Brain microvascular endothelial cell (primary cell): ENCODE measurements around the gene SUMF1.
A peak's percentile ranks its signal among the peaks of the same experiment; 100 is the strongest.

Experiments used
- DNase-seq: peaks from one replicate; pipeline ENCODE4 v3.0.0-alpha.2; 2020
- H3K27ac ChIP-seq: fragments of 250-450 bp; sonication (Bioruptor Pico); 2 replicates; pipeline ENCODE4 v1.5.1; 2020; ENCODE audit warnings: mild to moderate bottlenecking, moderate library complexity
- H3K27me3 ChIP-seq: fragments of 250-450 bp; sonication (Bioruptor Pico); replicated peaks from 2 replicates; pipeline ENCODE4 v1.5.1; 2020; ENCODE audit warnings: mild to moderate bottlenecking
- H3K36me3 ChIP-seq: fragments of 250-450 bp; sonication (Bioruptor Pico); replicated peaks from 2 replicates; pipeline ENCODE4 v1.5.1; 2020; ENCODE audit warnings: mild to moderate bottlenecking
- H3K4me3 ChIP-seq: 2 replicates; pipeline ENCODE4 v1.5.1; 2011; ENCODE audit warnings: low read depth, mild to moderate bottlenecking, control low read depth, low read length, moderate library complexity
- in situ Hi-C: cut with HindIII; loops from 2 replicates; pipeline ENCODE4 v1.10.0; 2017; ENCODE audit warnings: low sequenced_read_pairs, low pct_ligation_motif_present
- TF ChIP-seq, protein P1 (sequence below): IDR thresholded peaks from 2 replicates; pipeline ENCODE4 v1.5.1; 2011; ENCODE audit warnings: low read depth, mild to moderate bottlenecking, moderate library complexity, low read length, control low read depth, inconsistent platforms; ENCODE audit errors: missing control alignments

SUMF1 gene

DNA sequence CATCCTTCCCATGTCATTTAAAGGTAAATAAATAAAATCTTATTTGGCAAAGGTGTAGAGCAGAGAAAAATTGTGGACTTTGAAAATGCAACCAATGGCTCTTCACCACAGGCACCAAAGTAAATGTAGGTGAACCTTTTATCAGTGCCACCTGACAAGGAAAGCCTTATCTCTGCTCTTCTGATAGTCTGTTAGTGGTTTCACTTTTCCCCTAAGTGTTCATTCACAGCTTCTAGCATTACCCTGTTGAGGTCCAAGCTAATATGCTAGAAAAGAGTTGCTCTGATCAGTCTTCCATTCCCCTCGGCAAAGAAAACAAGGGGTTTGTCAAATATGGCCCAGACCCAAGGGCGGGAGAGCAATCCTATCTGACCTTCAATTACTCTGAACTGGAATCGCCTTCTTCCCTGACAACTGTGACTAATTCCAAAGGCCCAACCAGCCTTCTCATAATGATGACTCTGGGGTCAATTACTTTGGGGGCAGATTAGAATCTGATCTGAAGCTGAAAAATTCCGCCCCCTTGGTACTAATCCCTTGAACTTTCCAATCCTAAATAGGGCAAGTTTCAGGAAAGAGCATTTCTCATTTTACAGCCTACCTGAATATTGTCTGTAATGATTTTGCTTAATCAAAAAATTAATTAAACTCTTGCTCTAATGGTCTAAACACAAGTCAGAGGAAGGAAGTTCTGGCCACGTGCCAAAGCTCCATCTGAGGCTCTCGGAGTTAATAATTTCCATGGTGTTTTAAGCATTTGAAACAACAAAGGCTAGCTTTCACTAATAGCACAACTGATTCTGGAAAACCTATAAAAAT, 111.5 kb downstream of the SUMF1 start:
- TF ChIP-seq, protein P1, sequence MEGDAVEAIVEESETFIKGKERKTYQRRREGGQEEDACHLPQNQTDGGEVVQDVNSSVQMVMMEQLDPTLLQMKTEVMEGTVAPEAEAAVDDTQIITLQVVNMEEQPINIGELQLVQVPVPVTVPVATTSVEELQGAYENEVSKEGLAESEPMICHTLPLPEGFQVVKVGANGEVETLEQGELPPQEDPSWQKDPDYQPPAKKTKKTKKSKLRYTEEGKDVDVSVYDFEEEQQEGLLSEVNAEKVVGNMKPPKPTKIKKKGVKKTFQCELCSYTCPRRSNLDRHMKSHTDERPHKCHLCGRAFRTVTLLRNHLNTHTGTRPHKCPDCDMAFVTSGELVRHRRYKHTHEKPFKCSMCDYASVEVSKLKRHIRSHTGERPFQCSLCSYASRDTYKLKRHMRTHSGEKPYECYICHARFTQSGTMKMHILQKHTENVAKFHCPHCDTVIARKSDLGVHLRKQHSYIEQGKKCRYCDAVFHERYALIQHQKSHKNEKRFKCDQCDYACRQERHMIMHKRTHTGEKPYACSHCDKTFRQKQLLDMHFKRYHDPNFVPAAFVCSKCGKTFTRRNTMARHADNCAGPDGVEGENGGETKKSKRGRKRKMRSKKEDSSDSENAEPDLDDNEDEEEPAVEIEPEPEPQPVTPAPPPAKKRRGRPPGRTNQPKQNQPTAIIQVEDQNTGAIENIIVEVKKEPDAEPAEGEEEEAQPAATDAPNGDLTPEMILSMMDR: no peak
- no peak overlapping the region for H3K4me3 ChIP-seq
- no peak overlapping the region for H3K27ac ChIP-seq
- no peaks in the 10 kb centered on the region for H3K36me3 ChIP-seq
- no peak for DNase-seq
- in situ Hi-C loops: no loop called here
- no peaks in the 10 kb centered on the region for H3K27me3 ChIP-seq

DNA sequence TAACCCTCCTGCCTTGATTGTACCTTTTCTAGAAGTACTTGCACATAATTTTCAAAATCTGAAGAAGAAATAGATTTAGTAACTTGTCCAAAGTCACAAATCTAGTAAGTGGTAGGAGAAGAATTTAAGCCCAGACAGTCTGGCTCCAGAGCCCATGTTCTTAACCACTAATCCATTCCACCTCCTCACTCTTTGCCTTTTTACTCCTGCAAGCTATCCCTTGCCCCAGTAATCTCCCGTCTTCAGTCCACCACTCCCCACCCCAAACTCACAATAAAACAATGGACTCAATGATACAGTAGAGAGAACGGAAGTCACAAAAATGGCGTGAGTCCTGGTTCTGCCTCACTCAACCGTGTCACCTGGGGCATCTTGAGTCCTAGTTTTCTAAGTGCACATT, 115.2 kb downstream of the SUMF1 start:
- no peak overlapping the region for H3K4me3 ChIP-seq

DNA sequence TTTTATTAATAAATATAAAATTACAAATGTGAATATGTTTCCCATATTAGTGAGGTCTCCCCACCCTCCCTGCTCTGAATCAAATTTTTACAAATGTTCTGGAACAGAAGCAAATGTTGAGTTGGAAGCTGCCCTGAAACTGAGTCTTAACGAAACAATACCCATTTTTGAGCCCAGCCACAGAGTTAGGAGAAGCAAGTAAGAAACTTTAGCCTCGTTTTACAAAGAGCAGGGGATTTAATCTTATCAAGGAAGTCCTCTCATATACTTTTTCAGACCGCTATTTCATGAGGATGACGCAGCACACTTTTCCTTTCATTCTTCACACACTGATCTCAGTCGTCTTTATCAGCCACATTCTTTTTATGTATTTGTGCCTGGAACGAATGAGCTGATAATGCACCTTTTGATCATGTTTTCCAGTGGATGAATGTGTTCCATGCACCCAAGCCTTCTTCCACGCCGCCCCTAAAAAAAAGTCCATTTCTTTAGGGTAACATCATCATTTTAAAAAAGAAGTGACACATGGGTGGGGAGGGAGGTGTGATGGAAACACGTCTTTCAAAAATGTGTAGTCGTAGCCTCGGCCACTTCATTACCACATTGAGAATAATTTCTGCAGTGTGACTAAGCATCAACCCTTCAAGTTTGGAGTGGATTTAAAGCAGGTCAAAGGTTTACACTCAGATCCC, 115.8 kb downstream of the SUMF1 start:
- Histone ChIP-seq H3K27me3 (no peaks in the 10 kb centered on the region), H3K36me3 (no peaks in the 10 kb centered on the region), H3K27ac (no peak overlapping the region), H3K4me3 (peak overlapping the region; percentile 39)
- in situ Hi-C loops: no loop called here
- peak; percentile 10 for DNase-seq
- TF ChIP-seq, protein P1: no peak

More for the DNA sequence above, 115.2 kb downstream of the SUMF1 start:
- TF ChIP-seq, protein P1: no peak
- no peaks in the 10 kb centered on the region for H3K27me3 ChIP-seq
- DNase-seq: no peak
- in situ Hi-C loops: no loop called here
- no peak overlapping the region for H3K27ac ChIP-seq
- H3K36me3 ChIP-seq: no peaks in the 10 kb centered on the region

DNA sequence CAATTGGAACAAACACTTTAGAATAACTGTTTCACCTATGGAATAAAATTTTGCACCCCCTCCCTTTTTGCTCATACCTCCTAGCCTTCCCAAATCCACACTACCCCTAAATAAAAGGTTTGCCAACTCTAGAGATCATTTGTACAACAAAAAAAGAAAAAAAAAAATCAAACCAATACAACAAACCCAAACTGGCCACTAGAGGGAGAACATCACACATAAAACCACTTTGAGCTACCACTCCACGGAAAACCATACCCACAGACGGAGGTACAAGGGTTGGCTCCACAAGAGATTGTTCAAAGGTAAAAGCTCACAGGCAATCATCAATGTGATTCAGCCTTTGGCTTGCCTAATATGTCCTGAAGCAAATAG, 116.3 kb downstream of the SUMF1 start:
- DNase-seq: peak; percentile 44
- Histone ChIP-seq H3K27me3 (no peaks in the 10 kb centered on the region), H3K27ac (no peak overlapping the region), H3K4me3 (no peak overlapping the region), H3K36me3 (no peaks in the 10 kb centered on the region)
- TF ChIP-seq, protein P1: peak; percentile 66
- in situ Hi-C loops: no loop called here

DNA sequence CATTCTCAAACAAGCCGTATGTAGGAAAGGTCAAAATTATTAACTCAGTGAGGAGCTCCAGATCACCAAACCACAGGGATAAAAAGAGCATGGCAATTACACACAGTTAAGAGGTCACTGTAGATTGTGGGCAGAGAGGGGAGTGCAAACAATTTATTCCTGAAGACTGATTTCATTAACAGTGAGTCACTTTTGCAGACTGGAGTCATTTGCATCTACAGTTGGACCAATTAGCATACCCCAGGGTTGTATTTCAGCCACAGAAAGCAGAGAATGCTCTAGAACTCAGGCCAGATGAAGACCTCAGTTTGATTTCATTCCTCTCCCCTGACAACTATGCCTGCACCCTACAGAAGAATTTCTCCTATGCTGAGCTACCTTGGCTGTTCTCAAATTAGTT, 123.8 kb downstream of the SUMF1 start:
- Histone ChIP-seq H3K27me3 (no peaks in the 10 kb centered on the region), H3K36me3 (no peaks in the 10 kb centered on the region), H3K27ac (no peak overlapping the region), H3K4me3 (no peak overlapping the region)
- DNase-seq: no peak
- TF ChIP-seq, protein P1: no peak
- in situ Hi-C loops: no loop called here
